WTC11 (cell line): ENCODE measurements around the gene HSPA4. TPM values are rescaled to one million over a fixed set of nuclear protein-coding genes. Genes with fewer than 3 reads are reported as not detected.

Experiments used
- ATAC-seq: fragments of 200-7000 bp; cut with Tn5 transposase; 2 replicates; pipeline ENCODE4 v1.10.0; 2021; ENCODE audit warnings: mild to moderate bottlenecking, moderate library complexity
- CTCF ChIA-PET: fragments of 300-600 bp; sonication (Branson Sonifier 250); formaldehyde crosslinking; loops from one replicate; lab custom pipeline; 2021; ENCODE audit warnings: antibody characterized with exemption; lab: Charles Lee
- POLR2A ChIA-PET: fragments of 350-600 bp; sonication (Branson Sonifier 250); formaldehyde crosslinking; loops from one replicate; lab custom pipeline; 2021; ENCODE audit warnings: antibody characterized with exemption; lab: Charles Lee
- DNase-seq: peaks from one replicate; pipeline ENCODE4 v3.0.0; 2021; ENCODE audit warnings: low spot score
- H3K27ac Mint-ChIP-seq: 2 replicates; pipeline ENCODE4 v1.8.0; 2021; ENCODE audit warnings: mixed read lengths
- H3K27me3 Mint-ChIP-seq: 2 replicates; pipeline ENCODE4 v1.8.0; 2021; ENCODE audit warnings: low read depth, mild to moderate bottlenecking, moderate library complexity, mixed read lengths
- H3K36me3 Mint-ChIP-seq: 2 replicates; pipeline ENCODE4 v1.8.0; 2021; ENCODE audit warnings: mixed read lengths
- H3K4me1 Mint-ChIP-seq: 2 replicates; pipeline ENCODE4 v1.8.0; 2022; ENCODE audit warnings: mixed read lengths
- H3K4me3 Mint-ChIP-seq: 2 replicates; pipeline ENCODE4 v1.8.0; 2021; ENCODE audit warnings: mild to moderate bottlenecking, moderate library complexity, mixed read lengths
- H3K9me3 Mint-ChIP-seq: 2 replicates; pipeline ENCODE4 v1.8.0; 2021; ENCODE audit warnings: mixed read lengths
- AR ChIP-seq: fragments of 250-450 bp; sonication (Bioruptor Pico); IDR thresholded peaks from 2 replicates; pipeline ENCODE4 v1.9.0; 2021; ENCODE audit warnings: mild to moderate bottlenecking
- ATF1 ChIP-seq: sonication (generic); formaldehyde crosslinking; IDR thresholded peaks from 2 replicates; pipeline ENCODE4 v1.8.1; 2023; ENCODE audit warnings: mild to moderate bottlenecking, moderate library complexity, missing genetic modification reagents
- ATF6 ChIP-seq: sonication (generic); formaldehyde crosslinking; IDR thresholded peaks from 2 replicates; pipeline ENCODE4 v1.8.1; 2023; ENCODE audit warnings: mild to moderate bottlenecking, missing genetic modification reagents
- CTCF ChIP-seq: fragments of 200-600 bp; IDR thresholded peaks from 2 replicates; pipeline ENCODE4 v1.8.0; 2022; ENCODE audit warnings: antibody characterized with exemption
- E2F4 ChIP-seq: sonication (generic); formaldehyde crosslinking; IDR thresholded peaks from 2 replicates; pipeline ENCODE4 v1.8.1; 2022; ENCODE audit warnings: low read depth, mild to moderate bottlenecking, moderate library complexity, missing genetic modification reagents, borderline replicate concordance
- GRHL2 ChIP-seq: fragments of 250-450 bp; sonication (Bioruptor Pico); IDR thresholded peaks from 2 replicates; pipeline ENCODE4 v1.8.0; 2022; ENCODE audit warnings: mild to moderate bottlenecking, moderate library complexity; ENCODE audit not compliant: insufficient replicate concordance, severe bottlenecking
- MYBL2 ChIP-seq: sonication (generic); formaldehyde crosslinking; IDR thresholded peaks from 2 replicates; pipeline ENCODE4 v1.8.1; 2023; ENCODE audit warnings: mild to moderate bottlenecking, moderate library complexity, missing genetic modification reagents
- NFE2L1 ChIP-seq: sonication (generic); formaldehyde crosslinking; IDR thresholded peaks from 2 replicates; pipeline ENCODE4 v1.8.1; 2023; ENCODE audit warnings: missing genetic modification reagents
- OVOL2 ChIP-seq: fragments of 250-450 bp; sonication (Bioruptor Pico); IDR thresholded peaks from 2 replicates; pipeline ENCODE4 v1.9.0; 2021; ENCODE audit warnings: mild to moderate bottlenecking, borderline replicate concordance
- PRDM15 ChIP-seq: sonication (generic); formaldehyde crosslinking; IDR thresholded peaks from 2 replicates; pipeline ENCODE4 v1.8.0; 2022; ENCODE audit warnings: missing genetic modification reagents
- PREB ChIP-seq: sonication (generic); formaldehyde crosslinking; IDR thresholded peaks from 2 replicates; pipeline ENCODE4 v1.8.1; 2022; ENCODE audit warnings: mild to moderate bottlenecking, missing genetic modification reagents, moderate library complexity, borderline replicate concordance
- SOX15 ChIP-seq: fragments of 250-450 bp; sonication (Bioruptor Pico); IDR thresholded peaks from 2 replicates; pipeline ENCODE4 v1.9.0; 2021; ENCODE audit warnings: mild to moderate bottlenecking
- USF1 ChIP-seq: sonication (generic); formaldehyde crosslinking; IDR thresholded peaks from 2 replicates; pipeline ENCODE4 v1.8.0; 2022; ENCODE audit warnings: mild to moderate bottlenecking, missing genetic modification reagents
- ZBTB43 ChIP-seq: sonication (generic); formaldehyde crosslinking; IDR thresholded peaks from 2 replicates; pipeline ENCODE4 v1.8.1; 2023; ENCODE audit warnings: mild to moderate bottlenecking, missing genetic modification reagents
- ZNF532 ChIP-seq: fragments of 250-450 bp; sonication (Bioruptor Pico); IDR thresholded peaks from 2 replicates; pipeline ENCODE4 v1.9.0; 2021; ENCODE audit warnings: mild to moderate bottlenecking, borderline replicate concordance
- total RNA-seq: library from RNA; stranded (reverse); gene quantifications from 3 replicates; pipeline ENCODE4 v1.2.3, GENCODE V29; 2021

HSPA4 gene
- total RNA-seq, 1 experiment from 2014 or later: 363 TPM

GRCh38 chr5:133051542-133052316 lies at the start of gene HSPA4 (continued):
- TF ChIP-seq ATF6 (CRISPR knock-in tag) (no peak), ATF1 (CRISPR knock-in tag) (no peak), ZBTB43 (CRISPR knock-in tag) (peak; percentile 68; the same call in 1 of the 2 replicates), PREB (CRISPR knock-in tag) (no peak), NFE2L1 (CRISPR knock-in tag) (peak; percentile 63; the same call in 1 of the 2 replicates), USF1 (CRISPR knock-in tag) (peak; percentile 40; the same call in 1 of the 2 replicates), E2F4 (no peak), PRDM15 (no peak; the same call in 1 of the 2 replicates), GRHL2 (CRISPR knock-in tag) (no peak)
- TF ChIP-seq, all 79 proteins: peak for 25

- Mint-ChIP-seq H3K27me3 (no peaks in the 10 kb centered on the region), H3K9me3 (peaks cover 5% of the 10 kb centered on the region; the same call in 1 of the 2 replicates), H3K27ac (no peak overlapping the region), H3K36me3 (peaks cover 29% of the 10 kb centered on the region), H3K4me1 (no peaks in the 10 kb centered on the region), H3K4me3 (no peak overlapping the region)
- ChIA-PET POLR2A (no interaction called here), CTCF (no interaction called here)
- ATAC-seq (no peak), DNase-seq (no peak)
- TF ChIP-seq CTCF (no peak), SOX15 (CRISPR knock-in tag) (no peak), AR (CRISPR knock-in tag) (no peak), MYBL2 (no peak), OVOL2 (no peak), ZNF532 (no peak)
Observed at GRCh38 chr5:133006653-133007052, 45.2 kb upstream of the HSPA4 start.
